Measurements from ENCODE around the gene USP47. TPM values are rescaled to one million over a fixed set of nuclear protein-coding genes. Genes with fewer than 3 reads are reported as not detected.

The USP47 gene
- total and polyA plus RNA-seq, 2 of the 8 experiments (the other 6 are each of a cell fraction or from before 2014, with no cell fraction given): 4.2 to 21.3 TPM

DNA sequence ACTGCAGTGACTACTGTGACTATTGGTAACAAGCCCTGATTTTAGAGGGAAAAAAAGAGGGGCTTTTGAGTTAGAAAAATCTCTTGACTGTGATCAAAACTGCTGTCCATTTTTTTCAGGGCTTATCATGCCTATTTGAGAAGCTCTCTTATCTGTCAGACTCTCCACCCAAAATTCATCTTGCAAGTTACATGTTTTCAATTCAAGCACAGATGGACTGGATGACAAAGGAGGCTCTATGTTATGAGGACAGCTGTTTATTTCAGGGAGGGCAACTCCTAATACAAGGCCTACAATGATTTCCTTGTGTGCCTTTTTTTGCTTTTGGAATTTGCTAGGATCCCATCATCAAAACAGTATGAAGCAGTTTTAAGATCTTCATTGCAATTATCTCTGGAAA is 35.2 kb upstream of the USP47 start (continued):
- TF ChIP-seq, protein P1, sequence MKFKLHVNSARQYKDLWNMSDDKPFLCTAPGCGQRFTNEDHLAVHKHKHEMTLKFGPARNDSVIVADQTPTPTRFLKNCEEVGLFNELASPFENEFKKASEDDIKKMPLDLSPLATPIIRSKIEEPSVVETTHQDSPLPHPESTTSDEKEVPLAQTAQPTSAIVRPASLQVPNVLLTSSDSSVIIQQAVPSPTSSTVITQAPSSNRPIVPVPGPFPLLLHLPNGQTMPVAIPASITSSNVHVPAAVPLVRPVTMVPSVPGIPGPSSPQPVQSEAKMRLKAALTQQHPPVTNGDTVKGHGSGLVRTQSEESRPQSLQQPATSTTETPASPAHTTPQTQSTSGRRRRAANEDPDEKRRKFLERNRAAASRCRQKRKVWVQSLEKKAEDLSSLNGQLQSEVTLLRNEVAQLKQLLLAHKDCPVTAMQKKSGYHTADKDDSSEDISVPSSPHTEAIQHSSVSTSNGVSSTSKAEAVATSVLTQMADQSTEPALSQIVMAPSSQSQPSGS (IDR thresholded peaks at IDR 0.05; ENCODE audit: low read length): no peak
- TF ChIP-seq CEBPB (IDR thresholded peaks at IDR 0.05; ENCODE audit: low read depth, low read length) (no peak), SIRT6 (IDR thresholded peaks at IDR 0.05; ENCODE audit: low read length) (no peak)
